Retinal pigment epithelial cell (primary cell): ENCODE measurements around the gene LMNB1.
A peak's percentile ranks its signal among the peaks of the same experiment; 100 is the strongest.
"Not testable (repeated sequence)": the region's sequence is repeated elsewhere in the genome, so short reads cannot be mapped to it uniquely, and the experiment has no call there.

Experiments used
- DNase-seq: peaks from one replicate; pipeline ENCODE4 v3.0.0-alpha.2; 2010; ENCODE audit warnings: low read depth
- H3K4me3 ChIP-seq: 2 replicates; pipeline ENCODE4 v1.5.1; 2011; ENCODE audit warnings: mild to moderate bottlenecking, low read length, control low read depth, moderate library complexity
- TF ChIP-seq, protein P1 (sequence below): conservative IDR thresholded peaks from 2 replicates; pipeline ENCODE4 v1.5.1; 2011; ENCODE audit warnings: low read depth, low read length, control low read depth, inconsistent platforms

The LMNB1 gene

GRCh38 chr5:126776499-126777256 is at the start of gene LMNB1:
Gene LMNB1 (plus strand): TSS chr5:126777136. CDS start chr5:126777509, 373 bp downstream.
- DNase-seq, result peak; percentile 79
- TF ChIP-seq, protein P1, sequence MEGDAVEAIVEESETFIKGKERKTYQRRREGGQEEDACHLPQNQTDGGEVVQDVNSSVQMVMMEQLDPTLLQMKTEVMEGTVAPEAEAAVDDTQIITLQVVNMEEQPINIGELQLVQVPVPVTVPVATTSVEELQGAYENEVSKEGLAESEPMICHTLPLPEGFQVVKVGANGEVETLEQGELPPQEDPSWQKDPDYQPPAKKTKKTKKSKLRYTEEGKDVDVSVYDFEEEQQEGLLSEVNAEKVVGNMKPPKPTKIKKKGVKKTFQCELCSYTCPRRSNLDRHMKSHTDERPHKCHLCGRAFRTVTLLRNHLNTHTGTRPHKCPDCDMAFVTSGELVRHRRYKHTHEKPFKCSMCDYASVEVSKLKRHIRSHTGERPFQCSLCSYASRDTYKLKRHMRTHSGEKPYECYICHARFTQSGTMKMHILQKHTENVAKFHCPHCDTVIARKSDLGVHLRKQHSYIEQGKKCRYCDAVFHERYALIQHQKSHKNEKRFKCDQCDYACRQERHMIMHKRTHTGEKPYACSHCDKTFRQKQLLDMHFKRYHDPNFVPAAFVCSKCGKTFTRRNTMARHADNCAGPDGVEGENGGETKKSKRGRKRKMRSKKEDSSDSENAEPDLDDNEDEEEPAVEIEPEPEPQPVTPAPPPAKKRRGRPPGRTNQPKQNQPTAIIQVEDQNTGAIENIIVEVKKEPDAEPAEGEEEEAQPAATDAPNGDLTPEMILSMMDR, result no peak
- peak within 1 kb of the TSS; percentile 91 for H3K4me3 ChIP-seq

DNA sequence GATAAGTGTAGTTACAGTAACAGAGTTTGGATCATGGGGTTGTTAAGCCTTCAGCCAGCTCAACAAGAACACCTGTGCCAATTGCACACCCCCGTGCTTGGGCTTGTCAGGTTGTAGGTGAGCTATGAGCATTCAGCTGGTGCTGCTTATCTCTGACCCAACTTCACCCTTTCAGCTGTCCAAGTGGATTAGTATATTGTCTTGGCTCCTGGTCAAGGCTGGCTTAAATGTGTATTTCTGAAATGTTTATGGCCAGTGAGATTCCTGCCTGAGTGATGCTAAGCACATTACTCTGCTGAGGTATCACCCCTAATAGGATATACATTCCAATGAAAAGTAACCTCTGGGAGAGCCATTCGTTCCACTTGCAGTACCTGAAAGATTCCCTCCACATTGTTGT is 44.2 kb upstream of the LMNB1 start:
- no peak overlapping the region for H3K4me3 ChIP-seq
- TF ChIP-seq, protein P1, result no peak
- DNase-seq, result peak; percentile 77

- H3K4me3 ChIP-seq, DNase-seq: not testable (repeated sequence)
Measured at GRCh38 chr5:126734573-126734972, 42.4 kb upstream of the LMNB1 start.

DNA sequence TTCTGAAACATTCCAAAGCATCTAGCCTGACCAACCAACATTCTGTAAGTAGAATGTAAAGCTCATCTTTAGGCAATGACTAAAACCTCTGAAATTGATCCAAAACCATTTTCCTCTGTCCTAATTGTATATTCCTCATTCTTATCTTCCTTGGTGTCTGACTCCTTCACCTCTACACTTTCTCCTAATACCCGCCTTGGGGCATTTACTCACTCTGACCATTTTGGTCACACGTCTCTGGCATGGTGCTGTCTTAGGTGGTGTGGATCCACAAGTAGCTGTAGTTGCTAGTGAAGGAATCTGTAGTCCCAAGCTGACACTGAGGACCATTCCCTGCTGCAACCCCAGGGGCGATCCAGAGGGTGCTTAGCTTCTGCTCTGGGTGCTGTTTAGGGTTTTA is 40.8 kb upstream of the LMNB1 start:
- DNase-seq, result no peak
- H3K4me3 ChIP-seq, result no peak overlapping the region
- TF ChIP-seq, protein P1, result no peak

DNA sequence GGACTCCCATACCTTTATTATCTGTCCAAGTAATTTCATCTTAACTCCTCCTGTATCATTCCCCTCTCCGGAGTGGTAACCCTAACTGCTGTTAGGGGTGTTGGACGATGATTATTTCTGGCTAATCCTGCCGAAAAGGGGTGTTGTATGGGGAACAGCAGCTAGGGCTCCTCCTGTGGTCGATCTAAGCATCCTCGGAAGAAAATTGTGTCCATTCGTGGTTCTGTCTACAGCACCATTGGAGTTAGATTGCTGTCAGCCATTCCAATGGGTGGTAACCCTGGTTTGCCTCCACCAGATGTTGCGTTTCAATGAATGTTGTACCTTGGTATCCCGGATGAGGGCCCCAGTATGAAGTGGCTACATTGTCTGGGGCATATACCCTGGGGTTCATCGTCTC is 35.6 kb upstream of the LMNB1 start:
- H3K4me3 ChIP-seq, result no peak overlapping the region
- TF ChIP-seq, protein P1, result no peak
- DNase-seq, result no peak

DNA sequence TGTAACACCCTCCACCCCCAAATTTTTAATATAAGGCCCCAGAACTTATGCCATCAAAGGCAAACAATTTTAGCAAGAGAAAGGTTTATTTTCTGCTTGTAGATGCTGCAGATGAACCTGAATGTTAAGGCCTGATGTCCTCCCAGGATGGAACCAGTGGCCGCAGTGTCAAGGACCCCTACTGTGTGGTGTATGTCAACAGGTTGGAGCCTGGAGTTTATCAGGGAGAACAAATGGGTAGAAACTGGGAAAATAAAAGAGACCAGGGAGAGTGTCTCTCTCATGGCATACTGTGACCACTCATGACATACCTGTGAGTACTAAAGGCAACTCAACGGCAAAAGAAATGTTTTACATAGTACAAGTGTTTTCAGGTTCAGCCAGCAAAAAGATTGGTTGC is 34.5 kb upstream of the LMNB1 start:
- H3K4me3 ChIP-seq, result no peak overlapping the region
- DNase-seq, result no peak
- TF ChIP-seq, protein P1, result no peak

DNA sequence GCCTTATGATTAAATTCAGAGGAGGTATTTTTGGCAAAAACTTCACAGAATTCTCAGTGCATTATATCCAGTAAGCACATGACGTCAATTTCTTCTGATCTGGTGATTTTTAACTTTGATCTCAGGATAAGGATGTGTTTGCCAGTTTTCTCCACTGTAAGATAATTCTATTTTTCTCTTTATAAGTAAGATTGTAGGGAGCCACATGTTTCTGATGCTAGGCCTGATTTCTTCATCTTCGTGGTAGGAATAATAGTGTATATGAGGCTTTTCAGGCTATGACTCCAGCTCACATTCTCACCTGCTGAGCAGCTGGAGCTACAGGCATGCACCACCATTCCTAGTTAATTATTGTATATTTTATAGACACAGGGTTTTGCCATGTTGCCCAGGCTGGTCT is 32.1 kb upstream of the LMNB1 start:
- no peak for DNase-seq
- H3K4me3 ChIP-seq, result no peak overlapping the region

More for the DNA sequence above, 32.1 kb upstream of the LMNB1 start:
- TF ChIP-seq, protein P1, result no peak
